HepG2 (cell line): Measurements from ENCODE around the gene TMEM132D. TPM values are rescaled to one million over a fixed set of nuclear protein-coding genes. Genes with fewer than 3 reads are reported as not detected.

Experiments used
- ATAC-seq: fragments of 200-7000 bp; cut with Tn5 transposase; 3 replicates; pipeline ENCODE4 v1.9.1; 2020; ENCODE audit warnings: mild to moderate bottlenecking, moderate library complexity
- BruUV-seq: library from RNA; stranded (reverse); fragments of 400-500 nt; replicated peaks from 2 replicates; lab custom pipeline; 2021; lab: Mats Ljungman, UMichigan
- CTCF ChIA-PET: fragments of 300-600 bp; formaldehyde crosslinking; extraction: SDS; loops from one replicate; lab custom pipeline; 2021; ENCODE audit warnings: low total read pairs, inconsistent platforms, low intra/inter-chr PET ratio; lab: Yijun Ruan, JAX
- POLR2A ChIA-PET: fragments of 350-600 bp; sonication (Branson Sonifier 250); formaldehyde crosslinking; loops from one replicate; lab custom pipeline; 2020; ENCODE audit warnings: antibody characterized with exemption, inconsistent platforms; lab: Yijun Ruan, JAX
- DNase-seq: peaks from one replicate; pipeline ENCODE4 v3.0.0-alpha.2; 2015; ENCODE audit warnings: low spot score
- FAIRE-seq: peaks from 3 replicates; lab custom pipeline; 2011; peaks lifted over from hg19 to GRCh38; lab: Jason Lieb, UNC
- H2AFZ ChIP-seq: one replicate; pipeline ENCODE4 v1.6.1; 2011; ENCODE audit warnings: low read length, inconsistent platforms
- H3K27ac ChIP-seq: fragments of 300-600 bp; 3 replicates; pipeline ENCODE4 v1.8.0; 2011; ENCODE audit warnings: mixed run types, mild to moderate bottlenecking, mixed read lengths, low read length, inconsistent platforms; ENCODE audit not compliant: insufficient read depth; ENCODE audit errors: extremely low read length
- H3K27me3 ChIP-seq, 2 experiments: fragments of 200-600 bp in 1 of 2; 2 replicates in 1 of 2; 3 replicates in 1 of 2; pipeline versions ENCODE4 v1.6.0 to v1.8.0; 2011; ENCODE audit warnings: low read length in 2 of 2, mild to moderate bottlenecking in 2 of 2, moderate library complexity in 2 of 2, inconsistent platforms in 1 of 2; ENCODE audit not compliant: insufficient read depth in 2 of 2, control insufficient read depth in 1 of 2
- H3K36me3 ChIP-seq, 2 experiments: fragments of 200-600 bp in 1 of 2; replicated peaks in 1 of 2; 2 replicates in 1 of 2; 3 replicates in 1 of 2; pipeline versions ENCODE4 v1.5.1 to v1.8.0; 2011; ENCODE audit warnings: low read length in 2 of 2, inconsistent platforms in 1 of 2; ENCODE audit not compliant: insufficient read depth in 2 of 2, control insufficient read depth in 1 of 2
- H3K4me1 ChIP-seq: 2 replicates; pipeline ENCODE4 v1.5.1; 2012; ENCODE audit warnings: low read length, inconsistent platforms; ENCODE audit not compliant: insufficient read depth
- H3K4me2 ChIP-seq: 2 replicates; pipeline ENCODE4 v1.6.0; 2011; ENCODE audit warnings: low read depth, low read length, inconsistent platforms
- H3K4me3 ChIP-seq, 3 experiments: fragments of 200-600 bp in 1 of 3; sonication (generic), shearing (Covaris generic) in 1 of 3; replicated peaks in 1 of 3; 2 replicates each; pipeline ENCODE4 v1.5.1; 2011 to 2016; ENCODE audit warnings: low read length in 3 of 3, inconsistent platforms in 2 of 3, low read depth in 2 of 3, mild to moderate bottlenecking in 2 of 3, control low read depth in 1 of 3, mixed read lengths in 1 of 3; ENCODE audit not compliant: insufficient read depth in 1 of 3
- H3K79me2 ChIP-seq: one replicate; pipeline ENCODE4 v1.6.1; 2011; ENCODE audit warnings: low read length, inconsistent platforms; ENCODE audit not compliant: insufficient read depth
- H3K9ac ChIP-seq: 2 replicates; pipeline ENCODE4 v1.6.0; 2011; ENCODE audit warnings: mild to moderate bottlenecking, low read depth, low read length, inconsistent platforms; ENCODE audit not compliant: insufficient read depth
- H3K9me3 ChIP-seq: 2 replicates; pipeline ENCODE4 v1.5.1; 2012; ENCODE audit warnings: mild to moderate bottlenecking, low read length
- H4K20me1 ChIP-seq: 2 replicates; pipeline ENCODE4 v1.6.0; 2011; ENCODE audit warnings: inconsistent platforms, mild to moderate bottlenecking, low read length, moderate library complexity; ENCODE audit not compliant: insufficient read depth
- ARNT2 ChIP-seq: sonication (generic); formaldehyde crosslinking; IDR thresholded peaks from 2 replicates; pipeline ENCODE4 v1.8.0; 2022; ENCODE audit warnings: mild to moderate bottlenecking, low read depth, missing genetic modification reagents, moderate library complexity
- ELF1 ChIP-seq: sonication (generic); formaldehyde crosslinking; IDR thresholded peaks from 2 replicates; pipeline ENCODE4 v1.4.0; 2020; ENCODE audit warnings: missing genetic modification reagents
- ETV5 ChIP-seq: IDR thresholded peaks from 2 replicates; pipeline ENCODE4 v1.6.1; 2018; ENCODE audit warnings: missing biosample characterization, missing genetic modification reagents, inconsistent platforms, borderline replicate concordance
- ETV6 ChIP-seq: sonication (generic); formaldehyde crosslinking; conservative IDR thresholded peaks from 2 replicates; pipeline ENCODE4 v1.4.0; 2020; ENCODE audit warnings: missing genetic modification reagents
- FOXJ3 ChIP-seq: sonication (generic); formaldehyde crosslinking; IDR thresholded peaks from 2 replicates; pipeline ENCODE4 v1.4.0; 2020; ENCODE audit warnings: missing genetic modification reagents, mild to moderate bottlenecking, borderline replicate concordance
- HOXA3 ChIP-seq: sonication (generic); formaldehyde crosslinking; IDR thresholded peaks from 2 replicates; pipeline ENCODE4 v1.5.0; 2020; ENCODE audit warnings: missing genetic modification reagents
- MED8 ChIP-seq: sonication (generic); formaldehyde crosslinking; IDR thresholded peaks from 2 replicates; pipeline ENCODE4 v1.8.1; 2023; ENCODE audit warnings: mild to moderate bottlenecking, missing genetic modification reagents; ENCODE audit not compliant: insufficient replicate concordance
- NCOR1 ChIP-seq: fragments of 200-600 bp; sonication (generic); IDR thresholded peaks from 2 replicates; pipeline ENCODE4 v1.7.0; 2017; ENCODE audit warnings: antibody characterized with exemption, low read length, borderline replicate concordance
- NFKBIZ ChIP-seq: IDR thresholded peaks from 2 replicates; pipeline ENCODE4 v1.6.1; 2018; ENCODE audit warnings: missing genetic modification reagents, missing compliant biosample characterization
- SMAD1 ChIP-seq: sonication (generic); formaldehyde crosslinking; IDR thresholded peaks from 2 replicates; pipeline ENCODE4 v1.4.0; 2020; ENCODE audit warnings: missing genetic modification reagents, low read depth, mild to moderate bottlenecking, borderline replicate concordance
- SP140L ChIP-seq: sonication (generic); formaldehyde crosslinking; IDR thresholded peaks from 2 replicates; pipeline ENCODE4 v1.4.0; 2020; ENCODE audit warnings: missing genetic modification reagents, borderline replicate concordance
- TSC22D2 ChIP-seq: sonication (generic); formaldehyde crosslinking; IDR thresholded peaks from 2 replicates; pipeline ENCODE4 v1.5.1; 2020; ENCODE audit warnings: missing genetic modification reagents, mild to moderate bottlenecking, borderline replicate concordance
- YEATS4 ChIP-seq: sonication (generic); formaldehyde crosslinking; IDR thresholded peaks from 2 replicates; pipeline ENCODE4 v1.4.0; 2020; ENCODE audit warnings: missing genetic modification reagents, borderline replicate concordance
- ZNF432 ChIP-seq: sonication (generic); formaldehyde crosslinking; IDR thresholded peaks from 2 replicates; pipeline ENCODE4 v1.5.0; 2020; ENCODE audit warnings: missing genetic modification reagents, mild to moderate bottlenecking, borderline replicate concordance
- ZSCAN9 ChIP-seq: IDR thresholded peaks from 2 replicates; pipeline ENCODE4 v1.6.1; 2016; ENCODE audit warnings: borderline replicate concordance
- WGBS: methylation state at CpG from one replicate; pipeline ENCODE4 v1.1.6; 2017; ENCODE audit warnings: low lambda C conversion rate; 5-methylcytosine and 5-hydroxymethylcytosine counted together
- in situ Hi-C: cut with HindIII; loops from 2 replicates; pipeline ENCODE4 v1.10.0; 2017; ENCODE audit warnings: low pct_unique_long_range_greater_than_20kb; ENCODE audit not compliant: extremely low pct_ligation_motif_present
- intact Hi-C: fragments of 100-400 bp; cut with micrococcal nuclease; formaldehyde crosslinking; loops from one replicate; pipeline ENCODE4 v1.10.0; 2022; ENCODE audit not compliant: unreplicated experiment
- polyA plus RNA-seq, 8 experiments: library from polyadenylated mRNA; depleted of rRNA in 3 of 8; stranded (reverse) in 7 of 8; unstranded in 1 of 8; fragments of >200 nt; fragmentation: Illumina TruSeq in 4 of 8; extraction: Trizol in 4 of 8; gene quantifications; 2 replicates each; pipeline versions ENCODE4 v1.2.1 to v1.2.3, GENCODE V29; 2011 to 2016; ENCODE audit warnings: low read depth in 4 of 8, missing spikeins in 1 of 8, mixed read lengths in 1 of 8; ENCODE audit not compliant: insufficient read depth in 1 of 8
- total RNA-seq, 5 experiments: library from RNA; depleted of rRNA; stranded (reverse); fragments of >200 nt; fragmentation: Illumina TruSeq; extraction: Trizol; gene quantifications; 2 replicates each; pipeline ENCODE4 v1.2.3, GENCODE V29; 2016; ENCODE audit warnings: low read depth in 1 of 5
- TF ChIP-seq, protein P1 (sequence below): sonication (generic); formaldehyde crosslinking; IDR thresholded peaks from 2 replicates; pipeline ENCODE4 v1.8.1; 2023; ENCODE audit warnings: missing genetic modification reagents, mild to moderate bottlenecking, borderline replicate concordance
- TF ChIP-seq, protein P2 (sequence below): sonication (generic); formaldehyde crosslinking; IDR thresholded peaks from 2 replicates; pipeline ENCODE4 v1.4.0; 2020; ENCODE audit warnings: missing genetic modification reagents, mild to moderate bottlenecking, borderline replicate concordance

TMEM132D gene
- total and polyA plus RNA-seq, 2 of the 13 experiments (the other 11 are each of a cell fraction or from before 2014, with no cell fraction given), result not detected

DNA sequence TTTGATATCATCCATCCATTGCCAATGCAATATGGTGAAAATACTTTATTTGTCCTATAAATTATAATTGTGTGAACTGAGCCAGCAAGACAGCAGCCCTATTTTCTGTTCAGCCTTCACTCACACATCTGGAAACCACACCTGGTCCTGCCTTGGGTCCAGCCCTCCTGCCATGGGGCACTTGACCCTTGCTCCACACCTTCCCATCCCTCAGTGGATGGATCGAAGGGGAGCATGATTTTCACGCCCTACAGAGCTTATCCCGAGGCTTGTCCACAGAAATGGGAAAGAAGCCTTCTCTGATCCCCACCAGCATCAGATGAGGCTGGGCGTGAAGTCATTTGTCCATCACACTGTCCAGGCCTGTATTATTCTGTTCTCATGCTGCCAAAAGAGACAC lies 10.1 kb downstream of the TMEM132D start (continued):
- TF ChIP-seq, protein P1, sequence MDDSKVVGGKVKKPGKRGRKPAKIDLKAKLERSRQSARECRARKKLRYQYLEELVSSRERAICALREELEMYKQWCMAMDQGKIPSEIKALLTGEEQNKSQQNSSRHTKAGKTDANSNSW (CRISPR knock-in tag), result no peak
- TF ChIP-seq ZNF432, result no peak
- TF ChIP-seq, protein P2, sequence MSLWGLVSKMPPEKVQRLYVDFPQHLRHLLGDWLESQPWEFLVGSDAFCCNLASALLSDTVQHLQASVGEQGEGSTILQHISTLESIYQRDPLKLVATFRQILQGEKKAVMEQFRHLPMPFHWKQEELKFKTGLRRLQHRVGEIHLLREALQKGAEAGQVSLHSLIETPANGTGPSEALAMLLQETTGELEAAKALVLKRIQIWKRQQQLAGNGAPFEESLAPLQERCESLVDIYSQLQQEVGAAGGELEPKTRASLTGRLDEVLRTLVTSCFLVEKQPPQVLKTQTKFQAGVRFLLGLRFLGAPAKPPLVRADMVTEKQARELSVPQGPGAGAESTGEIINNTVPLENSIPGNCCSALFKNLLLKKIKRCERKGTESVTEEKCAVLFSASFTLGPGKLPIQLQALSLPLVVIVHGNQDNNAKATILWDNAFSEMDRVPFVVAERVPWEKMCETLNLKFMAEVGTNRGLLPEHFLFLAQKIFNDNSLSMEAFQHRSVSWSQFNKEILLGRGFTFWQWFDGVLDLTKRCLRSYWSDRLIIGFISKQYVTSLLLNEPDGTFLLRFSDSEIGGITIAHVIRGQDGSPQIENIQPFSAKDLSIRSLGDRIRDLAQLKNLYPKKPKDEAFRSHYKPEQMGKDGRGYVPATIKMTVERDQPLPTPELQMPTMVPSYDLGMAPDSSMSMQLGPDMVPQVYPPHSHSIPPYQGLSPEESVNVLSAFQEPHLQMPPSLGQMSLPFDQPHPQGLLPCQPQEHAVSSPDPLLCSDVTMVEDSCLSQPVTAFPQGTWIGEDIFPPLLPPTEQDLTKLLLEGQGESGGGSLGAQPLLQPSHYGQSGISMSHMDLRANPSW, result no peak
- TF ChIP-seq ETV5 (CRISPR knock-in tag), result no peak
- TF ChIP-seq NCOR1, result no peak

DNA sequence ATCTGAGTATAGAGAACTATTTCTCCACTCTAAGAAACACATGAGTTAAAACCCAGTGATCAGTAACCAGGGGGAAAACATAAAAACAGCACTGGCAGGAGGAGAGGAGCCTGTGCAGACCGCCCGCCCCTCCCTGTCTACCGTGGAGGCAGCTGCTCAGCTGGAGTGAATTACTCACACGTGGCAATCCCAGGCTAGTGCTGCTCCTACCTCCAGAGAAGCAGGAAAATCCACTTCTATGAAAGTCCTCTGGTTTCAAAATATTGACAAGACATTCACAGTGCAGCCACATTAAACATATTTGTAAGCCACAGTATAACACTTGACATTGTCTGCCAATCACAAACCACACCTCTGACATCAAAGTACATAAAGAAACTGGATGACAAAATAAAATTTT lies 16.7 kb downstream of the TMEM132D start:
- H3K9ac ChIP-seq, result no peak overlapping the region
- no peak overlapping the region for H3K27ac ChIP-seq
- H3K4me3 ChIP-seq, result no peak overlapping the region
- H3K4me2 ChIP-seq, result no peak overlapping the region
- no peaks in the 10 kb centered on the region for H3K9me3 ChIP-seq
- no TSS peak for BruUV-seq
- no peaks in the 10 kb centered on the region for H4K20me1 ChIP-seq
- ChIA-PET POLR2A (no interaction called here), CTCF (no interaction called here)
- no peak overlapping the region for H2AFZ ChIP-seq
- no peaks in the 10 kb centered on the region for H3K36me3 ChIP-seq
- no peaks in the 10 kb centered on the region for H3K79me2 ChIP-seq
- in situ Hi-C loops, result no loop called here
- no peaks in the 10 kb centered on the region for H3K4me1 ChIP-seq
- no peak for FAIRE-seq
- ATAC-seq, result no peak
- DNase-seq, result no peak
- H3K27me3 ChIP-seq, result no peaks in the 10 kb centered on the region
- 22% methylated on average over 4 of the region's 4 CpGs for WGBS
- intact Hi-C loops, result no loop called here
- TF ChIP-seq MED8 (no peak), ETV6 (CRISPR knock-in tag) (no peak), FOXJ3 (CRISPR knock-in tag) (no peak), YEATS4 (CRISPR knock-in tag) (no peak), NFKBIZ (no peak), HOXA3 (CRISPR knock-in tag) (no peak), TSC22D2 (CRISPR knock-in tag) (no peak), SP140L (CRISPR knock-in tag) (no peak), ELF1 (CRISPR knock-in tag) (no peak), SMAD1 (no peak), ZSCAN9 (CRISPR knock-in tag) (no peak), ARNT2 (no peak)
